ENCODE data around the gene PCOLCE2.

DNA sequence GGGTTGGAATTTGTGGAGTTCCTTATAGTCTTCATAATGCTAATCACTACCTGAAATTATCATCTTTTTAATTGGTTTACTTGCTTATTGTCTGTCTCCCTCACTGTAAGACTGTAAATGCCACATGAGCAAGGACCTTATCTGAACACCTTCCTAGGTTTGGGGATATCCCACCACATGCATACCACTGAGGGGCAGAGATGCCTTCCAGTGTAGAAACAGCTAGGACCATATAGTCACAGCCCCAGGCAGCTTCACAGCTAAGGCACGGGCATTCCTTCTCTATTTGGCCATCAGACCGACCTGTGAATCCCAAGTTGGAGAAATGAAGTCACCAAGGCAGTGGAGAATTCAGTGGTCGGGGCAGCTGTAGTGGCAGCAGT lies 46.0 kb upstream of the PCOLCE2 start:
- TF ChIP-seq, protein P1, sequence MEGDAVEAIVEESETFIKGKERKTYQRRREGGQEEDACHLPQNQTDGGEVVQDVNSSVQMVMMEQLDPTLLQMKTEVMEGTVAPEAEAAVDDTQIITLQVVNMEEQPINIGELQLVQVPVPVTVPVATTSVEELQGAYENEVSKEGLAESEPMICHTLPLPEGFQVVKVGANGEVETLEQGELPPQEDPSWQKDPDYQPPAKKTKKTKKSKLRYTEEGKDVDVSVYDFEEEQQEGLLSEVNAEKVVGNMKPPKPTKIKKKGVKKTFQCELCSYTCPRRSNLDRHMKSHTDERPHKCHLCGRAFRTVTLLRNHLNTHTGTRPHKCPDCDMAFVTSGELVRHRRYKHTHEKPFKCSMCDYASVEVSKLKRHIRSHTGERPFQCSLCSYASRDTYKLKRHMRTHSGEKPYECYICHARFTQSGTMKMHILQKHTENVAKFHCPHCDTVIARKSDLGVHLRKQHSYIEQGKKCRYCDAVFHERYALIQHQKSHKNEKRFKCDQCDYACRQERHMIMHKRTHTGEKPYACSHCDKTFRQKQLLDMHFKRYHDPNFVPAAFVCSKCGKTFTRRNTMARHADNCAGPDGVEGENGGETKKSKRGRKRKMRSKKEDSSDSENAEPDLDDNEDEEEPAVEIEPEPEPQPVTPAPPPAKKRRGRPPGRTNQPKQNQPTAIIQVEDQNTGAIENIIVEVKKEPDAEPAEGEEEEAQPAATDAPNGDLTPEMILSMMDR (IDR thresholded peaks at IDR 0.05): no peak
- TF ChIP-seq POLR2AphosphoS5 (IDR thresholded peaks at IDR 0.05) (no peak), POLR2A (IDR thresholded peaks at IDR 0.05) (no peak)

Measured in transverse colon (tissue), 4 donors.